Measurements from ENCODE around the gene HTR3B. TPM values are rescaled to one million over a fixed set of nuclear protein-coding genes. Genes with fewer than 3 reads are reported as not detected.

Gene HTR3B
- not detected for total RNA-seq
- long read RNA-seq, result 0 reads

- TF ChIP-seq CTCF (IDR thresholded peaks at IDR 0.05), result no peak
- Histone ChIP-seq H3K36me3 (no peaks in the 10 kb centered on the region), H3K4me1 (no peaks in the 10 kb centered on the region), H3K4me3 (no peak within 1 kb of the TSS), H3K27ac (no peak within 1 kb of the TSS), H3K9me3 (no peaks in the 10 kb centered on the region), H3K27me3 (peaks cover 12% of the 10 kb centered on the region)
- ATAC-seq (no peak), DNase-seq (no peak)
- intact Hi-C loops (cut with DNase I), result no loop called here
Measured at GRCh38 chr11:113904379-113905101, at the start of gene HTR3B. Gene HTR3B (plus strand): TSS chr11:113904796. CDS start chr11:113904934, 138 bp downstream.

- H3K4me1 ChIP-seq, result peaks cover 8% of the 10 kb centered on the region
- ATAC-seq, result no peak
Measured at GRCh38 chr11:113855803-113856202, 48.8 kb upstream of the HTR3B start.

DNA sequence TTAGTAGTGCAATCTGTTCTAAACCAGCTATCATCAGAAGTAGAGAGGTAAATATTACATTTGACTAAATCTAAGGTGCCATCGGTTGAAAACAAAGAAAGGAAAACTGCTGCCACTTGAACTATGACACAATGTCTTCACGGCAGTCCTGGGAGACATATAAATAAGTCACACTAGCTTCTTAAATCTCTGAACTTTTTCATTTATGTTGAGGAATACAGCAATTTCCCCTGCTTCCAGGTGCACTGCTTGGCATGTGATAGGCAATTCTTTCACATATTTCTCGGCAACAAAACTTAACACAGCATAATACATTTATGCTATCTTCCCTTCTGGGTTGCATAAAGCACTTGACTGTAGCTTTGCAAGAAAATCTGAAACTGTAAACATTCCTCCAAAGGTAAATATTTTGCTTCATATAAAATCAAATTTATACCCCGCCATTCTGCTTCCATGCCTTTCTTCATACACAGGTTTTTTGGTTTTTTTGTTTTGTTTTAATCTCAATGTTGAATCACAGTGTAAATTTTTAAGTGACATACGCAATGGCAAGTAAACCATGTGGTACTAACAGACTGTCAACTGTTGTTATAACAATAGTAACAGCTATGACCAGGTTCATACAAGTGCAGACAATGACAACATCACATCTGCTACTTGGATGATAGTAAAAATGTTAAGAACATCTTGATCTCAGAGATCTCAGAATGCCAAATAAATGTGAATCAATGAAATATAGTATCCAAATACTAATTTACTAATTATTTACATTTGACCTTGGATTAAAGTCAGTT lies 47.4 kb upstream of the HTR3B start:
- Histone ChIP-seq H3K27ac (no peak overlapping the region), H3K27me3 (no peaks in the 10 kb centered on the region), H3K4me3 (no peak overlapping the region), H3K36me3 (peaks cover 7% of the 10 kb centered on the region), H3K9me3 (no peaks in the 10 kb centered on the region), H3K4me1 (peaks cover 8% of the 10 kb centered on the region)
- intact Hi-C loops (cut with DNase I), result no loop called here
- no peak for TF ChIP-seq CTCF (IDR thresholded peaks at IDR 0.05)
- ATAC-seq, result no peak
- DNase-seq, result no peak

More at GRCh38 chr11:113855803-113856202, 48.8 kb upstream of the HTR3B start:
- no peaks in the 10 kb centered on the region for H3K9me3 ChIP-seq
- H3K4me3 ChIP-seq, result no peak overlapping the region
- TF ChIP-seq CTCF (IDR thresholded peaks at IDR 0.05), result no peak
- no peak overlapping the region for H3K27ac ChIP-seq
- intact Hi-C loops (cut with DNase I), result no loop called here
- H3K27me3 ChIP-seq, result no peaks in the 10 kb centered on the region
- DNase-seq, result no peak
- peaks cover 15% of the 10 kb centered on the region for H3K36me3 ChIP-seq

DNA sequence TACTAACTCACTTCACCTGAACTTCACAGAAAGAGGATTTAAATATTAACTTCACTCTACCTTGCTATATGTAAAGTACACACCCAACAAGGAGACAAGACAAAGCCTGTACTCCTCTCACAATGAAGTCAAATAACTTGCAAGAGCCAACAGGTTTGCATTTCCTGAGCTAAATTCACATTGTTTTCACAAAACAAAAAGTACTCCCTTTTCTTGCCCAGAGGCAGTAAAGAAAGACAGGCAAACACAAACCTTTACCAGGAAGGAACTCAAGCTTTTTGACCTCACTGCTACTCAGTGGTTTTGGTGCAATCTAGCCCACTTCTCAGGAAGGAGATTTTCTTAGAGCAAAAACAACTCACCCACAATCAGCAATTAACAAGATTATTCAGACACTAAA lies 44.9 kb upstream of the HTR3B start:
- intact Hi-C loops (cut with DNase I), result no loop called here
- H3K4me3 ChIP-seq, result no peak overlapping the region

GRCh38 chr11:113862435-113862834 lies 42.2 kb upstream of the HTR3B start:
- no peak overlapping the region for H3K27ac ChIP-seq
- H3K27me3 ChIP-seq, result no peaks in the 10 kb centered on the region
- no peak for TF ChIP-seq CTCF (IDR thresholded peaks at IDR 0.05)
- DNase-seq (no peak), ATAC-seq (no peak)
- peaks cover 8% of the 10 kb centered on the region for H3K4me1 ChIP-seq
- H3K9me3 ChIP-seq, result no peaks in the 10 kb centered on the region
- intact Hi-C loops (cut with DNase I), result no loop called here
- no peaks in the 10 kb centered on the region for H3K36me3 ChIP-seq
- H3K4me3 ChIP-seq, result no peak overlapping the region

More for the DNA sequence above, 44.9 kb upstream of the HTR3B start:
- Histone ChIP-seq H3K4me1 (peaks cover 8% of the 10 kb centered on the region), H3K27me3 (no peaks in the 10 kb centered on the region), H3K27ac (no peak overlapping the region), H3K36me3 (no peaks in the 10 kb centered on the region), H3K9me3 (no peaks in the 10 kb centered on the region)
- ATAC-seq (no peak), DNase-seq (no peak)
- TF ChIP-seq CTCF (IDR thresholded peaks at IDR 0.05), result no peak
